GM19463 (cell line): ENCODE results near the gene MYO3B.
"Not testable (repeated sequence)": the region's sequence is repeated elsewhere in the genome, so short reads cannot be mapped to it uniquely, and the experiment has no call there.

Source experiments
- ATAC-seq: cut with Tn5 transposase; IDR thresholded peaks from one replicate; pipeline ENCODE4 v1.9.1; 2021; ENCODE audit warnings: mild to moderate bottlenecking, moderate library complexity; ENCODE audit not compliant: unreplicated experiment

MYO3B gene

DNA sequence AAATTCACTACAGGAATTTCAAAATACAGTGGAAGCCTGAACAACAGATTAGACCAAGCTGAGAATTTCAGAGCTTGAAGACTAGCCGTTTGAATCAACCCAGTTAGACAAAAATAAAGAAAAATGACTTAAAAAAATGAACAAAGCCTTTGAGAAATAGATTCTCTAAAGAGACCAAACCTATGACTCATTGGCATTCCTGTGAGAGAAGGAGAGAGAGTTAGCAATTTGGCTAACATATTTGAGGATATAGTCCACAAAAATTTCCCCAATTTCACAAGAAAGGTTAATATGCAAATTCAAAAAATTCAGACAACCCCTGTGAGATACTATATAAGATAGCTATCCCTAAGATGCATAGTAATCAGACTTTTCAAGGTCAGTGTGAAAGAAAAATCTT, 78.0 kb downstream of the MYO3B start:
- no peak for ATAC-seq

DNA sequence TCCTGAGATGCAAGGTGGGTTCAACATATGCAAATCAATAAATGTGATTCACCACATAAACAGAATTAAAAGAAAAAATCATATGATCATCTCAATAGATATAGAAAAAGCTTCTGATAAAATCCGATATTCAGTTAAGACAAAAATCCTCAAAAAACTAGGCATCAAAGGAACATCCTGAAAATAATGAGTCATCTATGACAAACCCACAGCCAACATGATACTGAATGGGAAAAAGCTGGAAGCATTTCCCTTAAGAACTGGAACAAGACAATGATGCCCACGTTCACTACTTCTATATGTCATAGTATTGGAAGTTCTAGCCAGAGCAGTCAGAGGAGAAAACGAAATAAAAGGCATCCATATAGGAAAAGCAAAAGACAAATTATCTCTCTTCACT, 80.4 kb downstream of the MYO3B start:
- no peak for ATAC-seq

DNA sequence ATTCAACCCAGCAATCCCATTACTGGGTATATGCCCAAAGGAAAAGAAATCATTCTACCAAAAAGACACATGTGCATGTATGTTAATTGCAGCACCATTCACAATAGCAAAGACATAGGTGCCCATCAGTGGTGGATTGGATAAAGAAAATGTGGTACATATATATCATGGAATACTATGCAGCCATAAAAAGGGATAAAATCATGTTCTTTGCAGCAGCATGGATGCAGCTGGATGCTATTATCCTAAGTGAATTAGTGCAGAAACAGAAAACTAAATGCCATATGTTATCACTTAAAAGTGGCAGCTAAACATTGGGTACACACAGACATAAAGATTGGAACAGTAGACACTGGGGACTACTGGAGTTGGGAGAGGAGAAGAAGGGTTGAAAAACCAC, 82.2 kb downstream of the MYO3B start:
- no peak for ATAC-seq

- ATAC-seq, result no peak
Observed at GRCh38 chr2:170261566-170261965, 83.6 kb downstream of the MYO3B start.

GRCh38 chr2:170262343-170262742, 84.4 kb downstream of the MYO3B start:
- no peak for ATAC-seq

DNA sequence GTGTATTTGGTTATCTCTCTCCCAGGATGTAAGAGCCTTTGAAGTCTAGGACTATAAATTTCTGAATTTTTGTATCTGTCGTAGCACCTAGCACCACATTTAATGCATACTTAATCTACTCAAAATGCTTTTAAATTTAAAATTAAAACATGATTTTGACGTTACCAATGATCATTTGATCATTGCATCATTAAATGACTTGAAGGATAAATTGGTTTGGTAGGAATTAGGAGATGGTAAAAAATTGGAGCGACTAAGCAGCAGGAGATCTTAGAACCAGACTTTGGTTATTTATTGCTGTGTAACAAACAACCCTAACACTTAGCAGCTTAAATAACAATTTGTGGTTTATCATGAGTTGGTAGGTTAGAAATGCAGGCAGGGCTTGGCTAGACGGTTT, 84.9 kb downstream of the MYO3B start:
- ATAC-seq, result no peak

- not testable (repeated sequence) for ATAC-seq
Observed at GRCh38 chr2:170263728-170264521, 86.0 kb downstream of the MYO3B start.

DNA sequence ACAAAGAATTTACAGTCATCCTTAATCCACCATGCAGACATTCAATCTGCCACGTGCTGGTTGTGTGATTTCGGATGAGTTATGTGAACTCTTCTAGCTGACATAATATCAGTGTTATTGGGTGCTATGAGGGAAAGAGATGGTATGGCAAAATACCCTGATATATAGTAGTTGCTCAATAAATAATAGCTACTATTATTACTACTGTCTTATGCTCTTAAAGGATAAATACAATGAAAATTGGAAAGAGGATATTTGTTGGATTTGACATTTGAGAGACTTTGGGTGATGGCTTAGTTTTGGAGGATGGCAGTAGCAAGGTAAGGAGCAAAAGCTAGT, 86.5 kb downstream of the MYO3B start:
- no peak for ATAC-seq

DNA sequence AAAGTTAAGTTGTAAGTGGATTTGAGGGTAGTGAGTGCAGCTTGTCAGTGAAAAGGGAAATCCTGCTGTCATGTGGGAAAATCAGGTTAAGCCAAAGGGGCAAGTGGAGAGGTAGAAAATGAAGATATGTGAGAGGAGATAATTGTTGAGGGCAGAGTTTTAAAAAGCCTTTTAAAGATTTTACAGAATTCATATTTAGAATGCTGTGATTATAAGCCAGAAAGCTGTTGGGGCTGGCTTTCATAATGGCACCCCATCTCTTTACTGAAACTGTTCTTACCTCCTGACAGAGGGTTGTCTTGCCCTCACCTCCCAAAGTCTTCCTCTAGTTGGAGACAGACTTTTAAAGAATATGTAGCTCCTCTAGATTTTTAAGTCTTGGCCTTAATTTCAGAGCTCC, 86.9 kb downstream of the MYO3B start:
- ATAC-seq, result no peak

GRCh38 chr2:170265321-170265720, 87.4 kb downstream of the MYO3B start:
- ATAC-seq, result no peak

- ATAC-seq, result no peak
Observed at GRCh38 chr2:170266358-170266757, 88.4 kb downstream of the MYO3B start.

GRCh38 chr2:170267071-170267470, 89.1 kb downstream of the MYO3B start:
- ATAC-seq, result no peak

- no peak for ATAC-seq
Observed at GRCh38 chr2:170270278-170270864, 92.4 kb downstream of the MYO3B start.

GRCh38 chr2:170271340-170271739, 93.4 kb downstream of the MYO3B start:
- no peak for ATAC-seq

DNA sequence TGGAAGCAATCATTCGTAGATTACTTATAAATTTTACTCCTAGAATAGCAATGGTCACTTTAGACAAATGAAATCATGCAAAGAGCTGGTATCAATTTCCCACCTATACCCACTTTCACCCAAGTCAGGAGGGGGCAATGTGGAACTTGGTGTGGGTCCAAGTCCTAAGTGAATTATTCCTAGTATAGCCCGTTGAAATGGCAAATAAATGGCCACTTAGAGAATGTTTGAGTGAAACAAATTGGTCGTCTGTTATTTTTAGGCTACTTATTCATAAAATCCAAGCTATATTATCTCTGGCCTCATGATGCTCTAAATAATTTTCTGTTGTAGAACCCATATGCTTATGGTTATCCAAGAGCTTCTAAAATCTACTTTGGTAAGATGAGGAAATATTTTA, 98.1 kb downstream of the MYO3B start:
- ATAC-seq, result no peak

- ATAC-seq, result no peak
Observed at GRCh38 chr2:170276925-170277629, 99.1 kb downstream of the MYO3B start.

DNA sequence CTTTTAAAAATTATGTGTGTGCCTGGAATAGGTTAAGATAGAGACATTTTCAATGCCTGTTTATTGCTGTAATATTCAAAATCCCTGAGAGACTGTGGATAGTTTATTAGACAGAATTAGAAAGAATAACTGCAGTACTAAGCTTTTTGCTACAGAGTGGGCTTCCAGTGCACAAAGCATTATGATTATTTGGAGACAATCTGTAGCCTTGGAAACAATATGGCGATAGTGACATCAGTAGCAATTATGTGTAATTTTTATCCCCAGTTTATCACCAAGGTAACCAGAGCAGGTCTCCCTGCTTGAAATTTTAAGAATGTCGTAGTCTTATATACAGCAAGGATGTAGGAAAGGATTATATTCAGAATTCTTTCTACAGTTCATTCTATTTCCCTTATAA, 100.0 kb downstream of the MYO3B start:
- no peak for ATAC-seq

- ATAC-seq, result not testable (repeated sequence)
Observed at GRCh38 chr2:170279615-170280014, 101.7 kb downstream of the MYO3B start.

DNA sequence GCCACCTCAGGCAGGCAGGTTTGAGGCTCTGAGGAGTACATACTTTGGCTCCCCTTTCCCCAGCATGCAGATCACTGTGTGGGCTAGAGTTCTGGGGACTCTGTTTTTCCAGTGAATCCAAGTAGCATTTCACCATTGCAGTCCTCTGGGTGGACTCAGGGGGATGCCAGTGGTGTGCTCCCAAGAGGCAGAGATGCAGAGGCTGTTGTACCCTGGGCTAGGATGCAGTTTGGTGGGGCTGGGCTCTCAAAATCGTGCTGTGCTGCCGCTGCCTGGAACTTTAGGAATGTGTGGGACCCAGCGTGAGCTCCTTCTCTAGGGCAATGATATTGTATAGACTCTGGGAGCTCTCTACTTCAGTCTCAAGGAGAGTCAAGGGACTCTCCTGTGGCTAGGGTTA, 104.9 kb downstream of the MYO3B start:
- no peak for ATAC-seq

- no peak for ATAC-seq
Observed at GRCh38 chr2:170284205-170284604, 106.3 kb downstream of the MYO3B start.

DNA sequence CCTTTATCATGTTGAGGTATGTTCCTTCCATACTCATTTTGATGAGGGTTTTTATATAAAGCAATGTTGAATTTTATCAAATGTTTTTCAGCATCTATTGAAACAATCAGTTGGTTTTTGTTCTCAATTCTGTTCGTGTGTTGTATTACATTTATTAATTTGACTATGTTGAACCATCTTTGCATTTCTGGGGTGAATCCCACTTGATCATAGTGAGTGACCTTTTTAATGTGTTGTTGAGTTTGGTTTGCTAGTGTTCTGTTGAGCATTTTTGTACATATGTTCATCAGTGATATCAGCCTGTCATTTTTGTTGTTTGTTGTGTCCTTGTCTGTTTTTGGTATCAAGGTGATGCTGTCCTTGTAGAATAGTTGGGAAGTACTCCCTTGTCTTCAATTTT, 110.9 kb downstream of the MYO3B start:
- ATAC-seq, result no peak

GRCh38 chr2:170291474-170291873, 113.5 kb downstream of the MYO3B start:
- no peak for ATAC-seq
